Measurements from ENCODE around the gene GPR132.

GRCh38 chr14:105100910-105101309, 35.7 kb upstream of the GPR132 start:
- TF ChIP-seq ZNF331 (CRISPR knock-in tag; IDR thresholded peaks at IDR 0.05) (no peak), ZBTB38 (CRISPR knock-in tag; IDR thresholded peaks at IDR 0.05) (no peak), CBX1 (IDR thresholded peaks at IDR 0.05; ENCODE audit: low read depth) (no peak), HBP1 (CRISPR knock-in tag; IDR thresholded peaks at IDR 0.05; ENCODE audit: low read depth) (no peak), NFE2L2 (IDR thresholded peaks at IDR 0.05; ENCODE audit: low read length) (no peak), CTCF (CRISPR knock-in tag; IDR thresholded peaks at IDR 0.05) (no peak)

Data from HepG2 (cell line).